ENCODE data around the gene EPHB4.
"Not testable (repeated sequence)": the region's sequence is repeated elsewhere in the genome, so short reads cannot be mapped to it uniquely, and the experiment has no call there.

EPHB4 gene

GRCh38 chr7:100783804-100784203, 43.5 kb downstream of the EPHB4 start:
- DNase-seq = no peak

- DNase-seq = no peak
Observed at GRCh38 chr7:100781255-100781654, 46.1 kb downstream of the EPHB4 start.

- DNase-seq = no peak
Observed at GRCh38 chr7:100779359-100779758, 48.0 kb downstream of the EPHB4 start.

DNA sequence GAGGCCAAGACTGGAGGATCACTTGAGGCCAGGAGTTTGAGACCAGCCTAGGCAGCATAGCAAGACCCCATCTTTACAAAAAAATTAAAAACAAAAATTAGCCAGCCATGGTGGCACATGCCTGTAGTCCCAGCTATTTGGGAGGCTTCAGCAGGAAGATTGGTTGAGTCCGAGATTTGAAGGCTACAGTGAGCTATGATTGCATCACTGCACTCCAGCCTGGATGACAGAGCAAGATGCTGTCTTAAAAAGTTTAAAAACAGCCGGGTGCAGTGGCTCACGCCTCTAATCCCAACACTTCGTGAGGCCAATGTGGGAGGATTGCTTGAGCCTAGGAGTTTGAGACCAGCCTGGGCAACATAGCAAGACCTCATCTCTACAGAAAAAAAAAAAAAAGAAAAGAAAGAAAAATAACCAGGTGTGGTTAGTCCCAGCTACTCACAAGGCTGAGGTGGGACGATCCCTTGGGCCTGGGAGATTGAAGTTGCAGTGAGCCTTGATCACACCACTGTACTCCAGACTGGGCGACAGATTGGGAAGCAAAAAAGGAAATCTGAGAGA, 49.2 kb downstream of the EPHB4 start:
- DNase-seq = no peak

DNA sequence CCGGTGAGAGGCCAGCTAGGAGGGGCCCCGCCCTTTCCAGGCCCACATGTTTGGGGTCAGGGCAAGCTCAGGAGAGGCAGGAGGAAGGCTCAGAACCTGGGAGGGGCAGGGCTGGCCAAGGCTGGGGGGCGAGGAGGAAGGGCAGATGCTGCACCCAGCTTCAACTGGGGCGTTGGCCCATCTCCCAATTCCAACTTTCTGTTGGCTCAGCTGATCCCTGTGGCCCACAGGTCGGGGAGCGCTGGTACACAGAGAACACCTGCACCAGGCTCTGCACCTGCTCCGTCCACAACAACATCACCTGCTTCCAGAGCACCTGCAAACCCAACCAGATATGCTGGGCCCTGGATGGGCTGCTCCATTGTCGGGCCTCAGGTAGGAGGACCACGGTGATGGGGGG, 53.8 kb downstream of the EPHB4 start:
- DNase-seq = no peak

DNA sequence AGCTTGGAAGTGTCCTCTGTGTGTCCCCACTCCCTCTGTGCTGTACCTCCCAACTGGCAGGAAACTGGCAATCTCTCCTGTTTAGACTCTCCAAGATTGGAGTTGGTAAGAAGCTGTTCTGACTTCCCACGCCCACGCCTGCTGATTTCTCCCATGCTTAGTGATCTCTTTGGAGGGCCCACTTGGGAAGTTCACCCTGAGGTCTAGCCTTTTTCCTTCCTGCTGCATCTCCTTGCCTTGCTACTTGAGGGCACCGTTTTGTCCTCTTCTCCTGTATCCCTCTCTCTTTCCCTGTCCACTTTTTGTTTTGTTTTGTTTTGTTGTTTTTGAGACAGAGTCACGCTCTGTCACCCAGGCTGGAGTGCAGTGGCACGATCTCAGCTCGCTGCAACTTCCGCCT, 58.5 kb downstream of the EPHB4 start:
- no peak for DNase-seq

DNA sequence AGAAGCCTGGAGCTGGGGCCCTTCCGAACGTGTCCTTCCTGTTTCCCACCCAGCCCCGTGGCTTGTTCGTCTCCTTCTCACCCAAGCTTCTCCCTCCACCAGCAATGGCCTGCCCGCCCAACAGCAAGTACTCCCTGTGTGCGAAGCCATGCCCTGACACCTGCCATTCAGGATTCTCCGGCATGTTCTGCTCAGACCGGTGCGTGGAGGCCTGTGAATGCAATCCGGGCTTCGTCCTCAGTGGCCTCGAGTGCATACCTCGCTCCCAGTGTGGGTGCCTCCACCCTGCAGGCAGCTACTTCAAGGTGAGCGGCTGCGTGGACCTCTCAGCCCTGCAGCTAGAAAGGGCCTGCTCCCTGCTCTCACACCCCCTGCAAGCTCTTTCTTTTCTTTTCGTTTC, 62.1 kb downstream of the EPHB4 start:
- DNase-seq = no peak

DNA sequence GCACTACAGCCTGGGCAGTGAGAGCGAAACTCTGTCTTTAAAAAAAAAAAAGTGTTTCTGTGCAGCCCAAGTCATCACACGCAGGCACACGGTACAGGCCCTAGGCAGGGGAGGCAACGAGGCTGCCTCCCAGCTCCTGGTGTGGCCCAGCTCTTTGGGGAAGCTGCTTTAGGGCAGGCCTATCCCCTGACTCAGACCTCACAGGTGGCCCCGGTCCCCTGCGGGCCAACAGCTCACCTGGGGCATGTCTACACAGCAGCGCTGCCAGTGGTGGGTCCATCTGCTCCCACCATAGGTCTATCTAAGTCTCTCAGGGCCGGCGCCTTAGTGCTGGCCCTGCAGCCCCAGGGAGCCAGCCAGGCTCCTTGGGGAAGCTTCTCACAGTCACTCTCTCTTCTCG, 62.5 kb downstream of the EPHB4 start:
- DNase-seq = no peak

GRCh38 chr7:100763556-100764140, 63.7 kb downstream of the EPHB4 start:
- DNase-seq = no peak

- not testable (repeated sequence) for DNase-seq
Observed at GRCh38 chr7:100762841-100763240, 64.5 kb downstream of the EPHB4 start.

- DNase-seq = no peak
Observed at GRCh38 chr7:100759357-100760171, 67.8 kb downstream of the EPHB4 start.

GRCh38 chr7:100753750-100754149, 73.6 kb downstream of the EPHB4 start:
- no peak for DNase-seq

GRCh38 chr7:100752994-100753393, 74.3 kb downstream of the EPHB4 start:
- no peak for DNase-seq
